ENCODE measurements around the gene SLC45A2.
A peak's percentile ranks its signal among the peaks of the same experiment; 100 is the strongest.
"Not testable (repeated sequence)": the region's sequence is repeated elsewhere in the genome, so short reads cannot be mapped to it uniquely, and the experiment has no call there.

SLC45A2 gene

DNA sequence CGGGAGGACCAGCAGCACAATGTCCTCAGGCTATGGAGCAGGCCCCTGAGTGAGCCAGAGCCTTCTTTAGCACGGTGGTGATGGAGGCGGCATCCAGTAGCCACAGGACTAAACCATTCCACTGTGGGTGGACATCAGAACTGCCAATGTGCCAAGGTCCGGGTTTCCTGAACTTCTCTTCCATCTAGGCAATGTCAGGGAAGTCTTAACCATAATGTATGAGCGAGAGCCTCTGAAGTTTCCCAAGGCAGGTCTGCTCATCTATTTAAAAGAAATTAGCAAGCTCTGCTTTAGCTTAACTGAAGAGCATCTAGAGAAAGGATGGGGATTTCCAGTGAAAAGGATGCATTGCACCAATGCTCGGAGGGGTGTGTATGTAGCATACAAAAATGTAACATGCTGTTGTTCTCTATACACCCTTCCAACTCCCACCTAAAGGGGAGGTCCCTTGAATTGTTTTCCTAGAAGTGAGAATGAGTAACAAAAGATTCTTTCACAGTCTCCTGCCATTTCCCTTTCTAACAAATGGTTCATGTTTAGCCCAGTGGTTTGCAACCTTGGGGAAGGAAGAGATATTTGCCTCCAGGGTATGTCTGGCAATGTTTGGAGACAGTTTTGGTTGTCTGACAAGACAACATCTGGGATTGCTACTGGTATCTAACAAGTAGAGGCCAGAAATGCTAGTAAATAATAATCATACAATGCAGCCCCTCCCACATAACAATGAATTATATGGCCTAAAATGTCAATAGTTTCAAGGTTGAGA, 54.4 kb downstream of the SLC45A2 start:
- TF ChIP-seq, protein P1, sequence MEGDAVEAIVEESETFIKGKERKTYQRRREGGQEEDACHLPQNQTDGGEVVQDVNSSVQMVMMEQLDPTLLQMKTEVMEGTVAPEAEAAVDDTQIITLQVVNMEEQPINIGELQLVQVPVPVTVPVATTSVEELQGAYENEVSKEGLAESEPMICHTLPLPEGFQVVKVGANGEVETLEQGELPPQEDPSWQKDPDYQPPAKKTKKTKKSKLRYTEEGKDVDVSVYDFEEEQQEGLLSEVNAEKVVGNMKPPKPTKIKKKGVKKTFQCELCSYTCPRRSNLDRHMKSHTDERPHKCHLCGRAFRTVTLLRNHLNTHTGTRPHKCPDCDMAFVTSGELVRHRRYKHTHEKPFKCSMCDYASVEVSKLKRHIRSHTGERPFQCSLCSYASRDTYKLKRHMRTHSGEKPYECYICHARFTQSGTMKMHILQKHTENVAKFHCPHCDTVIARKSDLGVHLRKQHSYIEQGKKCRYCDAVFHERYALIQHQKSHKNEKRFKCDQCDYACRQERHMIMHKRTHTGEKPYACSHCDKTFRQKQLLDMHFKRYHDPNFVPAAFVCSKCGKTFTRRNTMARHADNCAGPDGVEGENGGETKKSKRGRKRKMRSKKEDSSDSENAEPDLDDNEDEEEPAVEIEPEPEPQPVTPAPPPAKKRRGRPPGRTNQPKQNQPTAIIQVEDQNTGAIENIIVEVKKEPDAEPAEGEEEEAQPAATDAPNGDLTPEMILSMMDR (conservative IDR thresholded peaks at IDR 0.05; ENCODE audit: low read length) = no peak
- no peak overlapping the region for H3K4me3 ChIP-seq (ENCODE audit: low read length)
- DNase-seq (ENCODE audit: low read depth) = peak; percentile 33

DNA sequence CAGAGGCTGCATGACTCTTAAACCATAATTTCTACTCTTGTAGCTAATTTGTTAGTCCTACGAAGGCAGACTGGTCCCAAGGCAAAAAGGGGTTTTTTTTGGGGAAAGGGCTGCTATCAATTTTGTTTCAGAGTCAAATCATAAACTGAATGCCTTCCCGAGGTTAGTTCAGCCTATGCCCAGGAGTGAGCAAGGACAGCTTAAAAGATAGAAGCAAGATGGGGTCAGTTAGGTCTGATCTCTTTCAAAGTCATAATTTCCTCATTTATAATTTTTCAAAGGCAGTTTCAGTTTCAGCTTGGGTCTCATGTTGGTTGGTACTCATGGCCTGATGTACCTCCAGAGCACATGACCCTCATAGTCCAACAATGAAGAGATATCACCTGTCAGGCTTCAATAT, 56.2 kb downstream of the SLC45A2 start:
- TF ChIP-seq, protein P1 (conservative IDR thresholded peaks at IDR 0.05; ENCODE audit: low read length) = no peak
- no peak for DNase-seq (ENCODE audit: low read depth)
- H3K4me3 ChIP-seq (ENCODE audit: low read length) = no peak overlapping the region

DNA sequence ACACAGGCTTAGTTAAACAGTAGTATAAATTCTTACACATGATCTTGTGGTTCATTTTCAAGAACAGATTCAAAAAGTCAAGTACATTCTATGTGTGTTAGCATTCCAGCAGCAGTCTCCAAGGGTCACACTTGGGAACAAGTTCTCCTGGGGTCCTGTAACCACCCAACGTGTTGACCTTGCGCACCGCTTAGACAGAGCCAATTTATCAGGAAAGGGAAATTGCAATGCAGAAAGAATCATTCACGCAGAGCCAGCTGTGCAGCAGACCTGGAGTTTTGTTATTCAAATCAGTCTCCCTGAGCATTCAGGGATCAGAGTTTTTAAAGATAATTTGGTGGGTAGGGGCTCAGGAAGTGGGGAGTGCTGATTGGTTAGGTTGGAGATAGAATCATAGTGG, 56.8 kb downstream of the SLC45A2 start:
- TF ChIP-seq, protein P1 (conservative IDR thresholded peaks at IDR 0.05; ENCODE audit: low read length) = no peak
- DNase-seq (ENCODE audit: low read depth) = no peak
- H3K4me3 ChIP-seq (ENCODE audit: low read length) = no peak overlapping the region

DNA sequence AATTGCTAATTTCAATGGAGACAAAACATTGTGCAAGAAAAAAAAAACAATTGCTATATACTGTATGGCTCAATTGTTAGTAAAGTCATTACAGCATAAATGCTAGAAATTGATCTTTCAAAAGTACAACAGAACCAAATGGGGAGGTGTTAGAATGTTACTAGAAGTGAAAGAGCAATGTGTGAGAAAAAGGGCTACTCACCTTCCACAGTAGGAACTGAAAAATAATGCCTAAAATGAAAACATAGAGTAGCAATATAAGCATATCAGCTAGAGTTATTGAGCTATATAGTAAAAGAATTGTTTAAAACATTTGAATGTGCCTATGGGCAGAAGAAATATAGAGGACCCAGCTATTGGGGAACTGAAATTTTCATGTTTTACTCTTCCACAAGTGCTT, 59.2 kb downstream of the SLC45A2 start:
- H3K4me3 ChIP-seq (ENCODE audit: low read length) = no peak overlapping the region
- TF ChIP-seq, protein P1 (conservative IDR thresholded peaks at IDR 0.05; ENCODE audit: low read length) = no peak
- no peak for DNase-seq (ENCODE audit: low read depth)

DNA sequence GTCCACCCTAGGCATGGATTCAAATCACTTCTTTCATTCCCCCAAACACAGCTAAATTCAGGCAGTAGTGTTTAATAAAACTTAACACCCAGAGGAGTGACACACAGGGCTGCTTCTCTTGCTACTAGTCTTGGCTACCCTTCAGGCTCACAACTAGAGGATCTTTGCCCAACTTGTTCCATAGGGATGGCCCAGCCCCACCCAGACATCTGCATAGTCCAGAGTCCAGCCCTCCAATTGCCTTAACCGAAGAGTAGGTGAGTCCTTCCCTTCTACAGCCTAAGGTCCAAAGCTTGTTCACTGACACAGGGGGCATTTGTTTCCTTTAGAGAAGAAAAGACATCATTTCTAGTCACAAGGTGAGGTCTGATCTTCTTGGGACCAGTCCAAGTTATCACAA, 63.5 kb downstream of the SLC45A2 start:
- no peak overlapping the region for H3K4me3 ChIP-seq (ENCODE audit: low read length)
- TF ChIP-seq, protein P1 (conservative IDR thresholded peaks at IDR 0.05; ENCODE audit: low read length) = no peak
- no peak for DNase-seq (ENCODE audit: low read depth)

DNA sequence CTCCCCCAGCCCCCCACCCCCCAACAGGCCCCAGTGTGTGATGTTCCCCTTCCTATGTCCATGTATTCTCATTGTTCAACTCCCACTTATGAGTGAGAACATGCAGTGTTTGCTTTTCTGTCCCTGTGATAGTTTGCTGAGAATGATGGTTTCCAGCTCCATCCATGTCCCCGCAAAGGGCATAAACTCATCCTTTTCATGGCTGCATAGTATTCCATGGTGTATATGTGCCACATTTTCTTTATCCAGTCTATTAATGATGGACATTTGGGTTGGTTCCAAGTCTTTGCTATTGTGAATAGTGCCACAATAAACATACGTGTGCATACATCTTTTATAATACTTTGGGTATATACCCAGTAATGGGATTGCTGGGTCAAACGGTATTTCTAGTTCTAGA, 69.6 kb downstream of the SLC45A2 start:
- H3K4me3 ChIP-seq (ENCODE audit: low read length); DNase-seq (ENCODE audit: low read depth): not testable (repeated sequence)

DNA sequence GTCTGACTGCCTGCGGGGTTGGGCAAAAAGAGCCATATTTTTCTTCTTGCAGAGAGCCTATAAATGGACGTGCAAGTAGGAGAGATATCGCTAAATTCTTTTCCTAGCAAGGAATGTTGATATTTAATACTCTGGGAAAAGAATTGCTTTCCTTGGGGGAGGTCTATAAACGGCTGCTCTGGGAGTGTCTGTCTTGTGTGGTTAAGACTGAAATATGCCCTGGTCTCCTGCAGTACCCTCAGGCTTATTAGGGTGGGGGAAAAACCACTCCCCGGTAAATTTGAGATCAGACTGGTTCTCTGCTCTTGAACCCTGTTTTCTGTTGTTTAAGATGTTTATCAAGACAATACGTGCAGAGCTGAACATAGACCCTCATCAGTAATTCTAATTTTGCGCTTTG, 78.2 kb downstream of the SLC45A2 start:
- not testable (repeated sequence) for H3K4me3 ChIP-seq (ENCODE audit: low read length); DNase-seq (ENCODE audit: low read depth)

DNA sequence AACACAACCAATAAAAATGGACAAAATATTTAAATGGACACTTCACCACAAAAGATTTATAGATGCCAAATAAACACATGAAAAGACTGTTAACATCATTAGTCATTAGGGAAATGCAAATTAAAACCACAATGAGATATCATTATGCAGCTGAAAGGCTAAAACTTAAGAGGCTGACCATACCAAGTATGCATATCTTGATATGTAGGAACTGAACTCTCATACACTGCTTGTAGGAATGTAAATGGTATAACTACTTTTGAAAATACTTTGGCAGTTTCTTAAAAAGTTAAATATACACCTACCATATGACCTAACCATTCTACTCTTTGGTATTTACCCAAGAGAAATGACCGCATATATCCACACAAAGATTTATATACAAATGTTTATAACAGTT, 79.1 kb downstream of the SLC45A2 start:
- no peak for DNase-seq (ENCODE audit: low read depth)
- TF ChIP-seq, protein P1 (conservative IDR thresholded peaks at IDR 0.05; ENCODE audit: low read length) = no peak
- no peak overlapping the region for H3K4me3 ChIP-seq (ENCODE audit: low read length)

Data from AG10803 (cell line).